ENCODE data around the gene TPK1. TPM values are rescaled to one million over a fixed set of nuclear protein-coding genes. Genes with fewer than 3 reads are reported as not detected.
"Not testable (repeated sequence)": the region's sequence is repeated elsewhere in the genome, so short reads cannot be mapped to it uniquely, and the experiment has no call there.

Gene TPK1
- polyA plus RNA-seq, 1 experiment, result 1.2 TPM

- CTCF ChIA-PET, result no interaction called here
- H3K27me3 ChIP-seq (ENCODE audit: control insufficient read depth, insufficient read depth, low read length), result no peaks in the 10 kb centered on the region
- POLR2A ChIA-PET, result no interaction called here
- H3K4me3 ChIP-seq (ENCODE audit: low read depth, low read length), result no peak overlapping the region
- no peaks in the 10 kb centered on the region for H3K36me3 ChIP-seq (ENCODE audit: control insufficient read depth, insufficient read depth, low read length)
- DNase-seq (ENCODE audit: low read depth), result no peak
- TF ChIP-seq, protein P1, sequence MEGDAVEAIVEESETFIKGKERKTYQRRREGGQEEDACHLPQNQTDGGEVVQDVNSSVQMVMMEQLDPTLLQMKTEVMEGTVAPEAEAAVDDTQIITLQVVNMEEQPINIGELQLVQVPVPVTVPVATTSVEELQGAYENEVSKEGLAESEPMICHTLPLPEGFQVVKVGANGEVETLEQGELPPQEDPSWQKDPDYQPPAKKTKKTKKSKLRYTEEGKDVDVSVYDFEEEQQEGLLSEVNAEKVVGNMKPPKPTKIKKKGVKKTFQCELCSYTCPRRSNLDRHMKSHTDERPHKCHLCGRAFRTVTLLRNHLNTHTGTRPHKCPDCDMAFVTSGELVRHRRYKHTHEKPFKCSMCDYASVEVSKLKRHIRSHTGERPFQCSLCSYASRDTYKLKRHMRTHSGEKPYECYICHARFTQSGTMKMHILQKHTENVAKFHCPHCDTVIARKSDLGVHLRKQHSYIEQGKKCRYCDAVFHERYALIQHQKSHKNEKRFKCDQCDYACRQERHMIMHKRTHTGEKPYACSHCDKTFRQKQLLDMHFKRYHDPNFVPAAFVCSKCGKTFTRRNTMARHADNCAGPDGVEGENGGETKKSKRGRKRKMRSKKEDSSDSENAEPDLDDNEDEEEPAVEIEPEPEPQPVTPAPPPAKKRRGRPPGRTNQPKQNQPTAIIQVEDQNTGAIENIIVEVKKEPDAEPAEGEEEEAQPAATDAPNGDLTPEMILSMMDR (IDR thresholded peaks at IDR 0.05; ENCODE audit: insufficient read depth, low read depth, low read length), result no peak
These were observed 104.0 kb downstream of the TPK1 start for GRCh38 chr7:144731661-144732351.

GRCh38 chr7:144730224-144730623 lies 105.6 kb downstream of the TPK1 start:
- CTCF ChIA-PET, result no interaction called here
- no peak for DNase-seq (ENCODE audit: low read depth)
- Histone ChIP-seq H3K27me3 (ENCODE audit: control insufficient read depth, insufficient read depth, low read length) (no peaks in the 10 kb centered on the region), H3K36me3 (ENCODE audit: control insufficient read depth, insufficient read depth, low read length) (no peaks in the 10 kb centered on the region), H3K4me3 (ENCODE audit: low read depth, low read length) (no peak overlapping the region)
- TF ChIP-seq, protein P1 (IDR thresholded peaks at IDR 0.05; ENCODE audit: insufficient read depth, low read depth, low read length), result no peak
- POLR2A ChIA-PET, result no interaction called here

- no peaks in the 10 kb centered on the region for H3K27me3 ChIP-seq (ENCODE audit: control insufficient read depth, insufficient read depth, low read length)
- TF ChIP-seq, protein P1 (IDR thresholded peaks at IDR 0.05; ENCODE audit: insufficient read depth, low read depth, low read length), result no peak
- DNase-seq (ENCODE audit: low read depth), result no peak
- no peak overlapping the region for H3K4me3 ChIP-seq (ENCODE audit: low read depth, low read length)
- ChIA-PET CTCF (no interaction called here), POLR2A (no interaction called here)
- H3K36me3 ChIP-seq (ENCODE audit: control insufficient read depth, insufficient read depth, low read length), result no peaks in the 10 kb centered on the region
These were observed 106.6 kb downstream of the TPK1 start for GRCh38 chr7:144729226-144729625.

GRCh38 chr7:144728551-144728950 lies 107.3 kb downstream of the TPK1 start:
- Histone ChIP-seq H3K27me3 (ENCODE audit: control insufficient read depth, insufficient read depth, low read length) (no peaks in the 10 kb centered on the region), H3K36me3 (ENCODE audit: control insufficient read depth, insufficient read depth, low read length) (no peaks in the 10 kb centered on the region), H3K4me3 (ENCODE audit: low read depth, low read length) (no peak overlapping the region)
- POLR2A ChIA-PET, result no interaction called here
- CTCF ChIA-PET, result no interaction called here
- DNase-seq (ENCODE audit: low read depth), result no peak
- TF ChIP-seq, protein P1 (IDR thresholded peaks at IDR 0.05; ENCODE audit: insufficient read depth, low read depth, low read length), result no peak

- DNase-seq (ENCODE audit: low read depth); H3K4me3 ChIP-seq (ENCODE audit: low read depth, low read length); H3K36me3 ChIP-seq (ENCODE audit: control insufficient read depth, insufficient read depth, low read length); POLR2A ChIA-PET; CTCF ChIA-PET; H3K27me3 ChIP-seq (ENCODE audit: control insufficient read depth, insufficient read depth, low read length): not testable (repeated sequence)
These were observed 109.0 kb downstream of the TPK1 start for GRCh38 chr7:144726840-144727239.

GRCh38 chr7:144725070-144725469 lies 110.8 kb downstream of the TPK1 start:
- TF ChIP-seq, protein P1 (IDR thresholded peaks at IDR 0.05; ENCODE audit: insufficient read depth, low read depth, low read length), result no peak
- ChIA-PET CTCF (no interaction called here), POLR2A (no interaction called here)
- Histone ChIP-seq H3K36me3 (ENCODE audit: control insufficient read depth, insufficient read depth, low read length) (no peaks in the 10 kb centered on the region), H3K27me3 (ENCODE audit: control insufficient read depth, insufficient read depth, low read length) (no peaks in the 10 kb centered on the region), H3K4me3 (ENCODE audit: low read depth, low read length) (no peak overlapping the region)
- DNase-seq (ENCODE audit: low read depth), result no peak

Measured in BJ (cell line).